Measurements from ENCODE around the gene KSR1. TPM values are rescaled to one million over a fixed set of nuclear protein-coding genes. Genes with fewer than 3 reads are reported as not detected.
"Not testable (repeated sequence)": the region's sequence is repeated elsewhere in the genome, so short reads cannot be mapped to it uniquely, and the experiment has no call there.

The KSR1 gene
- total RNA-seq, 1 experiment from 2014 or later = 21.7 TPM

GRCh38 chr17:27651411-27652345, 195.4 kb downstream of the KSR1 start:
- TF ChIP-seq SIN3A (IDR thresholded peaks at IDR 0.05; ENCODE audit: borderline replicate concordance, insufficient read depth, low read depth, low read length) (no peak), CTCF (IDR thresholded peaks at IDR 0.05) (peak; percentile 93)
- ChIA-PET POLR2A (interaction anchor here (0.6 kb wide), 1 partner anchor 100 kb away, joined by 3 read pairs; no protein-coding TSS in a partner anchor), CTCF (interaction anchor here (0.6 to 2.3 kb wide), 5 partner anchors 42 to 107 kb away, joined by 3 to 9 read pairs (median 3); no protein-coding TSS in a partner anchor)
- no peaks in the 10 kb centered on the region for H3K9me3 ChIP-seq (ENCODE audit: control insufficient read depth, insufficient read depth, low read depth, low read length)
- BruUV-seq (replicated peaks) = no TSS peak
- intact Hi-C loops (cut with micrococcal nuclease; ENCODE audit: unreplicated experiment) (loop anchor here (10.0 kb wide), 1 partner anchor 233 kb away; no protein-coding TSS in a partner anchor), in situ Hi-C loops (cut with HindIII; ENCODE audit: low pct_unique_long_range_greater_than_20kb, low sequenced_read_pairs) (no loop called here)
- peak; percentile 8 for DNase-seq (ENCODE audit: low read depth, low spot score)
- no peak overlapping the region for H3K4me3 ChIP-seq (ENCODE audit: low read depth in 2 of 2, low read length in 2 of 2)
- H3K4me1 ChIP-seq (ENCODE audit: control insufficient read depth, insufficient read depth, low read length) = no peaks in the 10 kb centered on the region
- no peak overlapping the region for H3K27ac ChIP-seq (ENCODE audit: low read length)
- H3K27me3 ChIP-seq (ENCODE audit: control insufficient read depth, insufficient read depth, low read length) = no peaks in the 10 kb centered on the region
- ATAC-seq = peak; percentile 70
- no peaks in the 10 kb centered on the region for H3K36me3 ChIP-seq (ENCODE audit: control insufficient read depth, insufficient read depth, low read length)

- intact Hi-C loops (cut with micrococcal nuclease; ENCODE audit: unreplicated experiment) = loop anchor here (10.0 kb wide), 1 partner anchor 231 kb away; no protein-coding TSS in a partner anchor
- H3K4me3 ChIP-seq (ENCODE audit: low read depth in 2 of 2, low read length in 2 of 2); POLR2A ChIA-PET; DNase-seq (ENCODE audit: low read depth, low spot score); H3K4me1 ChIP-seq (ENCODE audit: control insufficient read depth, insufficient read depth, low read length); H3K27ac ChIP-seq (ENCODE audit: low read length); ATAC-seq; H3K36me3 ChIP-seq (ENCODE audit: control insufficient read depth, insufficient read depth, low read length); H3K9me3 ChIP-seq (ENCODE audit: control insufficient read depth, insufficient read depth, low read depth, low read length); BruUV-seq (replicated peaks); H3K27me3 ChIP-seq (ENCODE audit: control insufficient read depth, insufficient read depth, low read length); in situ Hi-C loops (cut with HindIII; ENCODE audit: low pct_unique_long_range_greater_than_20kb, low sequenced_read_pairs): not testable (repeated sequence)
- CTCF ChIA-PET = interaction anchor here (0.6 to 5.1 kb wide), 6 partner anchors 12 to 106 kb away, joined by 3 to 42 read pairs (median 4); no protein-coding TSS in a partner anchor
Observed at GRCh38 chr17:27653449-27653971, 197.3 kb downstream of the KSR1 start.

GRCh38 chr17:27654136-27654535, 197.9 kb downstream of the KSR1 start:
- no peak overlapping the region for H3K27ac ChIP-seq (ENCODE audit: low read length)
- intact Hi-C loops (cut with micrococcal nuclease; ENCODE audit: unreplicated experiment) (loop anchor here (1.0 to 10.0 kb wide), 3 partner anchors 51 to 231 kb away; no protein-coding TSS in a partner anchor), in situ Hi-C loops (cut with HindIII; ENCODE audit: low pct_unique_long_range_greater_than_20kb, low sequenced_read_pairs) (no loop called here)
- BruUV-seq (replicated peaks) = no TSS peak
- DNase-seq (ENCODE audit: low read depth, low spot score) (no peak), ATAC-seq (peak; percentile 15; the same call in 1 of the 2 replicates)
- H3K4me1 ChIP-seq (ENCODE audit: control insufficient read depth, insufficient read depth, low read length) = no peaks in the 10 kb centered on the region
- H3K4me3 ChIP-seq (ENCODE audit: low read depth in 2 of 2, low read length in 2 of 2) = no peak overlapping the region
- TF ChIP-seq REST (IDR thresholded peaks at IDR 0.05; ENCODE audit: insufficient read depth in 1 of 2, low read depth in 2 of 2, low read length in 1 of 2) = no peak
- no peak for TF ChIP-seq TCF7L2 (IDR thresholded peaks at IDR 0.05; ENCODE audit: low read depth, low read length)
- no peak for TF ChIP-seq CTCF (IDR thresholded peaks at IDR 0.05)
- no peak for TF ChIP-seq SIN3A (IDR thresholded peaks at IDR 0.05; ENCODE audit: borderline replicate concordance, insufficient read depth, low read depth, low read length)
- CTCF ChIA-PET = interaction anchor here (0.6 to 5.1 kb wide), 9 partner anchors 11 to 231 kb away, joined by 3 to 42 read pairs (median 4); no protein-coding TSS in a partner anchor
- H3K9me3 ChIP-seq (ENCODE audit: control insufficient read depth, insufficient read depth, low read depth, low read length) = no peaks in the 10 kb centered on the region
- POLR2A ChIA-PET = no interaction called here
- H3K27me3 ChIP-seq (ENCODE audit: control insufficient read depth, insufficient read depth, low read length) = no peaks in the 10 kb centered on the region
- H3K36me3 ChIP-seq (ENCODE audit: control insufficient read depth, insufficient read depth, low read length) = no peaks in the 10 kb centered on the region

Data from Panc1 (cell line).